GM20000 (cell line): Measurements from ENCODE around the gene DPPA5.
A peak's percentile ranks its signal among the peaks of the same experiment; 100 is the strongest.
"Not testable (repeated sequence)": the region's sequence is repeated elsewhere in the genome, so short reads cannot be mapped to it uniquely, and the experiment has no call there.

Source experiments
- DNase-seq: peaks from one replicate; pipeline ENCODE4 v3.0.0; 2012; ENCODE audit warnings: low spot score
- CTCF ChIP-seq: IDR thresholded peaks from 2 replicates; pipeline ENCODE4 v1.5.1; 2012; ENCODE audit warnings: mild to moderate bottlenecking, control low read depth; ENCODE audit errors: extremely low read depth, missing control alignments

Gene DPPA5

GRCh38 chr6:73314577-73315492 is 39.2 kb downstream of the DPPA5 start:
- no peak for TF ChIP-seq CTCF
- no peak for DNase-seq

GRCh38 chr6:73310503-73310845 is 43.6 kb downstream of the DPPA5 start:
- DNase-seq, result not testable (repeated sequence)

- DNase-seq, result peak; percentile 91
- TF ChIP-seq CTCF, result peak; percentile 83
These were observed 44.1 kb downstream of the DPPA5 start for GRCh38 chr6:73309785-73310502.

- no peak for DNase-seq
- no peak for TF ChIP-seq CTCF
These were observed 44.6 kb downstream of the DPPA5 start for GRCh38 chr6:73309535-73309784.

- no peak for DNase-seq
These were observed 45.2 kb downstream of the DPPA5 start for GRCh38 chr6:73308712-73309534.

GRCh38 chr6:73303773-73304172 is 50.3 kb downstream of the DPPA5 start:
- DNase-seq, result not testable (repeated sequence)

More at GRCh38 chr6:73308712-73309534, 45.2 kb downstream of the DPPA5 start:
- TF ChIP-seq CTCF, result no peak
